ENCODE results near the gene PAM16.

PAM16 gene

DNA sequence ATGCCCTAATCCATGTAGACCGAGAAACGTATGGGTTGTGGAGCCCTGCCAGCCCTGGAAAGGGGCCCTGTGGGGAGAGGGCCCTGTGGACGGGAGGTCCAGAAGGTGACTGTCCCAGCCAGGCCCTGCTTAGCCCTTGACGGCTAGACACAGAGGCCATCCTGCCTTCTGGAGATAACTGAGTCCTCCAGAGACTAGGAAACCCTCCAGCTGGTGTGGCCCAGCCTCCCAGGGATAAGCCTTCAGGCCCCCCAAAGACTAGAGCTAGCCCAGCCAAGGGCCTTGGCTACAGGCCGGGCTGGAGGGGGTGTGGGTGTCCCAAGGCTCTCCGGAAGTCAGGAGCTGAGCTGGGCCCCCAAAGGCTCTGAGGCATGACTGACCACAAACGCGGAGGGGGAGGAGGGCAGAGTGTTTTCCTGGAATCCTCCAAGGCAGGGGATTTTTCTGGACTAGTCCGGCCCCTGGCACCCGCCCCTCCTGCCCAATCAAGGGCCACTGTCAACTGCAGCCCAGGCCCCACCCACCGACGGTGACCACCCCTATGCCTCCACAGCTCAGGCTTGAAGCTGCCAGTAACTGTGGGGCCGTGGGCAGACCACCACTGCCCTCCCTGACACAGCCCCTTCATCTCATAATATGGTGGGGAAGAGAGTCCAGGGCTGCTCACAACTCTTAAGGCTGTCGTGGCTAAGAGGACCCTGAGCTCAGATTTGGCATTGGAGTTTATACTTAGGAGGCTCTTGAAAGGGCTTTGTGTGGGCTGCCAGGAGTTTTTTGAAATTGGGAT is 19.6 kb upstream of the PAM16 start:
- no peak for DNase-seq

- DNase-seq = no peak
Observed at GRCh38 chr16:4370151-4370550, 19.0 kb upstream of the PAM16 start.

- no peak for DNase-seq
Observed at GRCh38 chr16:4369007-4369733, 18.0 kb upstream of the PAM16 start.

- DNase-seq = no peak
Observed at GRCh38 chr16:4367393-4367856, 16.3 kb upstream of the PAM16 start.

- no peak for DNase-seq
Observed at GRCh38 chr16:4366016-4366415, 14.9 kb upstream of the PAM16 start.

DNA sequence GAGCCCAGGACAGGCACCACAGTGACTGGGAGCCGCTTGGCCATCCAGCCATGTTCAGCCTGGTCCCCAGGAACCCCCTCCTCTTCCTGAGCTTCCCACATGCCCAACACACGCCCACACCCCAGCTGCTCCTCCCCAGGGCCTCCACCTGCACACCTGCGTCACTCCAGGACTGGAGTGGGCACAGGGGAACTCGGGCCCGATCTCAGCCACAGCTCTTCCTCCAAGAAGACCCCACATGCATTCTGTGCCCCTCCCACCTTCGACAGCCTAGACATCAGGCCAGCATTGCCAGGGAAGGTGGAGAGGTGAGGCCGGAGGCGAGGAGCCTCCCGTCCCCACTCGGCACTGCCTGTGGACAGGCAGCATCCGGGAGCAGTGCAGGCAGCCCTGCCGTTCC is 14.5 kb upstream of the PAM16 start:
- no peak for DNase-seq

DNA sequence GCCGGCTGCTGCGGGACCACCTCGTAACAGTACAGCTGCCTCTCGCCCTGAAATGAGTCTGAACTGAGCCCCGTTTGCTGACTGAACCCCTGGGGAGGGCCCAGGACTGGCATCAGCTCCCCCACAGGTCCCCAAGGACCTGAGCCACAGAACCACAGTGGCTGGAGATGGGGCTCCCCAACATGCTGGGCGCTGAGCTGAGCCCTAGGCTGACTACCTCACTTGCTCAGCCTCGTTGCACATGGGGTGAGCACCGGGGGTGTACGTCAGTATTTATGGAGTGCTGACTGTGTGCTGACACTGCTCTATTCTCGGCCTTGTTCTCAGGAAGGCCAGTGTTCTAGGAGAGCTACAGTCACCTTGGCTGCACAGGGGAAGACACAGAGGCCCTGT is 13.9 kb upstream of the PAM16 start:
- no peak for DNase-seq

- no peak for DNase-seq
Observed at GRCh38 chr16:4364196-4365013, 13.3 kb upstream of the PAM16 start.

GRCh38 chr16:4362476-4363135 is 11.5 kb upstream of the PAM16 start:
- no peak for DNase-seq

DNA sequence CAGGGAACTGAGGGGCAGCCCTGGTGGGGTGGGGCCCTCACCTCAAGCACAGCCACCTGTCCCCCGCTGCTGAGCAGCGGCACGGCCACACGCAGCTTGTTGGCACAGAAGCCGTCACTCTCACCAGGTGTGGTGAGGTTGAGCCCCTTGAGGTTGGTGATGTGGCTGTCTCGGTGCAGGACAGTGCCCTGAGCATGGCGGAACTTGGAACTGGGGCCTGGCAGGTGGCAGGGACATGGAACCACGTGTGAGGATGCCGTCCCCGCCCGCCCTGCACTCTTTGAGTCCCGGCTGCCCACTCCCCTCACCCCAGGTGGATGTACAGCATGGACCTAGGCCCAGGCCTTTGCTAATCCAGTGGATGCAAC is 10.8 kb upstream of the PAM16 start:
- DNase-seq = no peak

DNA sequence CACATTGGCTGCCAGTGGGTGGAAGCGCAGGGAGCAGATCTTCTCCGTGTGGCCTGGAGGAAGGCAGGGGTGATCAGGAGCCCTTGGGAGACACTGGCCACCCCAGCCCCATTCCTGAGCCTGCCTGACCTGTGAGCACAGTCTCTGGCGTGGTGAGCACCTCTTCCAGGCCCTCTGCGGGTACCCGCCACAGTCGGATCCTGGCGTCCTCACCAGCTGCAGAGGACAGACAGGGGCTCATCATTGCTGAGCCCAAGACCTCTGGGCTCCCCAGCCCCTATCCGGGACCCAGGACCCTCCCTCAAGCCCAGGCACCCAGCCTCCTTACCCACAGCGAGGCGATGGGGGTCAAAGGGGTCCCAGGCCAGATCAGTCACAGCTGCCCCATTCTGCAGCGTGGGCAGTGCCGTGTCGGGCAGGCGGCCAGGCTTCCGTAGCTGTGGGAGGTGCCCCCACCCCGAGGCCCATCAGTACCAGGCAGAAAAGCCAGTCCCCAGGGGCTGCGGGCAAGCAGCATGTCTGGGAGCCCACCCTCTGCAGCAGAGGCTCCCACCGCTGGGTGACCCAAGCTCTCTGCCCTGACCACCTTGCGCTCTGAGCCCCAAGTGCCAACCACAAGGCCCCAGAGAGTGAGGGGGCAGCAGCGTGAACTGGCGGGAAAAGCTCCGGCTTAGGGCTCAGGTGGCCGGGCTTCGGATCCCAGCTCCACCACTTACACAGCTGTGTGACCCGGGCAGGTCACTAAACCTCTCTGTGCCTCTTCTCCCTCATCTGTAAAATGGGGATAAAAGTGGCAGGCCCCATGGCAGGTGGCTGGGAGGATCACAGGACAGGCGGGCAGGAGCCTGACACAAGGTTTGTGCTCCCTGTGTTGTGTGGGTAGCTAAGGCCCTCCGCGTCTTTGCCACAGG is 10.2 kb upstream of the PAM16 start:
- no peak for DNase-seq

DNA sequence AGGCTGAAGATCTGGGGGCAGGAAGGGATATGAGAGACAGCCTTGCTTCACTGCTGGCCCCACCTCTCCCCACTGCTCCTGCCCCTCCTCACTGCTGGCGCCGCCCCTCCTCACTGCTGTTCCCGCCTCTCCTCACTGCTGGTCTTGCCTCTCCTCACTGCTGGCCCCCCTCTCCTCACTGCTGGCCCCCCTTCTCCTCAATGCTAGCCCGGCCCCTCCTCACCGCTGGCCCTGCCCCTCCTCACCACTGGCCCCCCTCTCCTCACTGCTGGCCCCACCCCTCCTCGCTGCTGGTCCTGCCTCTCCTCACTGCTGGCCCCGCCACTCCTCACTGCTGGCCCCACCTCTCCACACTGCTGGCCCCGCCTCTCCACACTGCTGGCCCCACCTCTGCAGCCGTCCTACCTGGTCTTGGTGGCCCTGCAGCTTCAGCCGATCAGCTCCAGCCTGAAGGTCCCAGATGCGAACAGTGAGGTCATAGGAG is 9.5 kb upstream of the PAM16 start:
- no peak for DNase-seq

DNA sequence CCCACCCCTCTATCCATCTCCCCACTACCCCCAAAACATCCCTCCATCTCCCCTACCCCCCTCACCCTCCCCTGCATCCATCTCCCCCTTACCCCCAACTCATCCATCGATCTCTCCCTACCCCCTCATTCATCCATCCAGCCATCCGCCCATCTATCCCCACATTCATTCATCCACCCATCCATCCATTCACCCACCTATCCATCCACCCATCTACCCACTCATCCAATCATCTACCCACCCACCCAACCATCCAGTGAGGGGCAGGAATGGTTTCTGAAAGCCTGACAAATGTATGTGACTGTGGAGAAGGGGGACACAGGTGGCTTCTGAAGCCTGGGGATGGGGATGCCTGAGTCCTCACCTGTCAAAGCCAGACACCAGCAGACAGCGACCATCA is 8.8 kb upstream of the PAM16 start:
- DNase-seq = no peak

DNA sequence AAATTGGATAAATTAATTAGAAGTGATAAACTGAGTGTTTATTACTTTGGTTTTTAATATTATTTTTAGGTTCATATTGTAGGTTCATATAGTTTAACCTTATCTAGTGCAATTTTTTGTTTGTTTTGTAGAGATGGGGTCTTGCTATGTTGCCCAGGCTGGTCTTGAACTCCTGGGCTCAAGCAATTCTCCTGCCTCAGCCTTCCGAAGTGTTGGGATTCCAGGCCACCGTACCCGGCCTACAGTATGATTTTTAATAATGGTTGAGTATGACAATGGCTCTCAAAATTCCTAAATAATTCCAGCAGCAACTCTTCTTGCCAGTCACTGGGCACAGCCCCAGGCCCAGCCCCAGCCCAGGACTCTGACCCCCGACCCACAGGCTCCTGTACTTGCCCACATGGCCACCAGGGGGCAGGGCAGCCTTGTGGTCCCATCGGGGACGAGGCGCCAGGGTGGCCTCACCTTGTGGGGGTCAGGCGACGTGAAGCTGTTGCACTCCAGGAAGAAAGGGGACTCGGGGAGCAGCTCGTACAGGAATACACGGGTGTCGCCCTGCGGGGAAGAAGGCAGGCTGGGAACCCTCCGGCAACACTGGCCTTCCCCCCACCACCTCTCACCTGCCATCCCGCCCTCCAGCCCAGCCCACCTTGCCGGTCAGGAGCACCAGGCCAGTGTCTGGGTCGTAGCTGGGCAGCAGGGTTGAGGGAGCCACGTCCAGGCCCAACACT is 7.9 kb upstream of the PAM16 start:
- no peak for DNase-seq

DNA sequence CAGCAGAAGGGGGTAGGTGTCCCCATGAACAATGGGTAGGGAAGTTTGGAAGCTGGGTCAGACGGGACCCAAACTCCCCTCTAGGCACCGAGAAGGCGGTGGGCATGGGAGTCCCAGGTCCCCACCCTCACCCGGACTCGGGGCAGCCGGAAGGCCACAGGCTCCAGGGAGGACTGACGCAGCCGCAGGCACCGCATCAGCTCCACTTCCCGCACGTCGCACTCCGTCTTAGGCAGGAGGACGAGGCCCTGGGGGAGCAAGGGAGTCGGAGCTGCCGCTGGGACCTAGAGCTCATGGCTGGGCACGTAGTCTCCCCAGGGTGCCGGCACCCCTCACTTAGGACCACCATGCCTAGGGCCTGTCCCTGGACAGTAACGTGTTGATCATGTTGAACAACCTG is 7.1 kb upstream of the PAM16 start:
- DNase-seq = no peak

- no peak for DNase-seq
Observed at GRCh38 chr16:4356820-4357219, 5.7 kb upstream of the PAM16 start.

DNA sequence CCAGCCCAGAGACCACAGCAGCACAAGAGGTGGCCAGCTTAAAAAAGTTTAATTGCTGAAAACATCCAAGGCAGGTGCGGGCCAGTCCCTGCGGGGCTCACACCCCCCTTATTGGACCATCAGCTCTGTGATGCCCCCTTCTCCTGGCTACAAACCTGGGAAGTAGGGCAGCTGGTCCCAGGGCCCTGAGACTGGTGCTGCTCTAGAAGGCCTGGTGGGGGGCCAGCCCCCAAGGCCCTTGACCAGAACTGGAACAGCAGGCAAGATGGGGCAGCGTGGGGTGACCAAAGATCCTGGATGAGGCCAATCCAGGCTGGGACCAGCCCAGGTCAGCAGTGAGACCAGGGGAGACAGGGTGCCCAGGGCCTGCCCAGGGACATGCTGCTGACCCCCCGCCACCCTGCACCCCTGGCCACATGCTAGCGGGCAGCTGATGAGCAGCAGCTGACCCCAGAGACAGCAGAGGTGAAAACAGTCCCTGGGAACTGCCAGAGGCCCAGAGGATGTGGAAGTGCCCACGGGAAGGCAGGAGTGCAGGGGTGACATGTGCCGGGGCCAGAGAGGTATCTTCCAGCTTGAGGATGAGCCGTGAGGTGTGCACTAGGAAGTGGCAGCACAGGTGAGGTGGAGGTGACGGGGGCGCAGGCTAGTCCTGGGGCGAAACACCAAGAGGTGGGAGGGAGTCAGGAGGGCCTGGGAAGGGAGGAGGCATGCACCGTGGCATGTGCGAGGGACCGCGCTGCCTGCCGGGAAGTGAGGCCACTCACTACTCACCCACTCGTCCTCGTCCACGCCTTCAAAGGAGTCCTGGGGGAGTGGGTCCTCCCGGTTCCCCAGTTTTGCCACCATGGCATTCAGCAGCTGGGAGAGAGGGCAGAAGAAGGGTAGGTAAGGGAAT is 3.6 kb upstream of the PAM16 start:
- no peak for DNase-seq

DNA sequence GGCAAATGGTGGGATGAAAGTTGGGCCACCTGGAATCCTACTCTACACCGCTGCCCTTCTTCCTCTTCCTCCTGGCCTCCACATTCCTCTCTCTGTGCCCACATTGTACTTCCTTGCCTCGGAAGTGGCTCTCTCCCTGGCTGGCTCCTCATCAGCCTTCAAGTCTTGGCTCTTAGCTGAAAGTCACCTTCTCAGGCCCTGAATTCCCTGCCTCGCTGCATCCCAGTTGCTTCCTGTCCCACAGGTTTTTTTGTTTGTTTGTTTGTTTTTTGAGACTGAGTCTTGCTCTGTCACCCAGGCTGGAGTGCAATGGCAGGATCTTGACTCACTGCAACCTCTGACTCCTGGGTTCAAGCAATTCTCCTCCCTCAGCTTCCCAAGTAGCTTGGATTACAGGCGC is 2.6 kb upstream of the PAM16 start:
- no peak for DNase-seq

DNA sequence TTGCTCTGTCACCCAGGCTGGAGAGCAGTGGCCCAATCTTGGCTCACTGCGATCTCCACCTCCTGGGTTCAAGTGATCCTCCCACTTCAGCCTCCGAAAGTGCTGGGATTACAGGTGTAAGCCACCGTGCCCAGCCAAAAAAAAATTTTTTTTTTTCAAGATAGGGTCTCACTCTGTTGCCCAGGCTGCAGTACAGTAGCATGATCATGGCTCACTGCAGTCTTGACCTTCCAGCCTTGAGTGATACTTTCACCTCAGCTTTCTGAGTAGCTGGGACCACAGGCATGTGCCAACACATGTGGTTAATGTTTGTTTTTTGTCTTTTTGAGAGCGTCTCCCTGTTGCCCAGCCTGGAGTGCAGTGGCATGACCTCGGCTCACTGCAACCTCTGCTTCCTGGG is 1.7 kb upstream of the PAM16 start:
- no peak for DNase-seq

GRCh38 chr16:4351880-4352279 is 759 bp upstream of the PAM16 start:
- no peak for DNase-seq

All from NCI-H187 treated with DMSO at 0.1 percent for 48 hours (cell line).